GM23338 (cell line): ENCODE data around the gene ADAMTS17. TPM values are rescaled to one million over a fixed set of nuclear protein-coding genes. Genes with fewer than 3 reads are reported as not detected.

Experiments used
- ATAC-seq: fragments of 200-7000 bp; cut with Tn5 transposase; 3 replicates; pipeline ENCODE4 v1.9.1; 2020
- DNase-seq: peaks from one replicate; pipeline ENCODE4 v3.0.0-alpha.2; 2015; ENCODE audit warnings: low spot score
- H2AFZ ChIP-seq: fragments of 200-600 bp; sonication (generic); 2 replicates; pipeline ENCODE4 v1.8.0; 2016; ENCODE audit warnings: antibody characterized with exemption, mild to moderate bottlenecking, moderate library complexity
- H3F3A ChIP-seq: fragments of 200-600 bp; sonication (generic); replicated peaks from 2 replicates; pipeline ENCODE4 v1.8.0; 2017; ENCODE audit warnings: antibody characterized with exemption, mixed run types, low read depth
- H3K27ac ChIP-seq: fragments of 200-600 bp; sonication (generic); 2 replicates; pipeline ENCODE4 v1.6.1; 2016; ENCODE audit warnings: low read depth
- H3K27me3 ChIP-seq: fragments of 200-600 bp; sonication (generic); 2 replicates; pipeline ENCODE4 v1.8.0; 2016; ENCODE audit warnings: mild to moderate bottlenecking, mixed run types, moderate library complexity; ENCODE audit not compliant: insufficient read depth
- H3K36me3 ChIP-seq: fragments of 200-600 bp; sonication (generic); 2 replicates; pipeline ENCODE4 v1.8.0; 2016; ENCODE audit warnings: mild to moderate bottlenecking; ENCODE audit not compliant: insufficient read depth
- H3K4me1 ChIP-seq: fragments of 200-600 bp; sonication (generic); 2 replicates; pipeline ENCODE4 v1.8.0; 2016; ENCODE audit warnings: mild to moderate bottlenecking, moderate library complexity; ENCODE audit not compliant: insufficient read depth
- H3K4me2 ChIP-seq: fragments of 200-600 bp; sonication (generic); 2 replicates; pipeline ENCODE4 v1.7.1; 2017; ENCODE audit warnings: mixed run types
- H3K4me3 ChIP-seq: fragments of 200-600 bp; sonication (generic); 2 replicates; pipeline ENCODE4 v1.6.1; 2016; ENCODE audit warnings: mixed run types
- H3K79me2 ChIP-seq: fragments of 200-600 bp; sonication (generic); replicated peaks from 2 replicates; pipeline ENCODE4 v1.8.0; 2017; ENCODE audit warnings: mild to moderate bottlenecking; ENCODE audit not compliant: insufficient read depth
- H3K9me2 ChIP-seq: fragments of 200-600 bp; sonication (generic); 2 replicates; pipeline ENCODE4 v1.8.0; 2017; ENCODE audit not compliant: insufficient read depth
- H4K20me1 ChIP-seq: fragments of 200-600 bp; sonication (generic); replicated peaks from 2 replicates; pipeline ENCODE4 v1.8.0; 2017; ENCODE audit warnings: mild to moderate bottlenecking; ENCODE audit not compliant: insufficient read depth
- H3K27ac Mint-ChIP-seq: 2 replicates; pipeline ENCODE4 v1.8.0; 2020; ENCODE audit warnings: inconsistent platforms, mild to moderate bottlenecking, moderate library complexity, mixed read lengths
- H3K27me3 Mint-ChIP-seq: 3 replicates; pipeline ENCODE4 v1.8.0; 2022; ENCODE audit warnings: low read depth, mild to moderate bottlenecking, moderate library complexity, mixed read lengths, inconsistent platforms; ENCODE audit not compliant: insufficient read depth, poor library complexity
- H3K36me3 Mint-ChIP-seq: 3 replicates; pipeline ENCODE4 v1.8.0; 2021; ENCODE audit warnings: low read depth, mild to moderate bottlenecking, inconsistent platforms, moderate library complexity, mixed read lengths
- H3K4me1 Mint-ChIP-seq: 3 replicates; pipeline ENCODE4 v1.8.0; 2020; ENCODE audit warnings: mild to moderate bottlenecking, inconsistent platforms, mixed read lengths
- H3K4me3 Mint-ChIP-seq: 3 replicates; pipeline ENCODE4 v1.8.0; 2021; ENCODE audit warnings: moderate library complexity, mild to moderate bottlenecking, inconsistent platforms, mixed read lengths
- H3K9me3 Mint-ChIP-seq: 3 replicates; pipeline ENCODE4 v1.8.0; 2020; ENCODE audit warnings: moderate library complexity, mild to moderate bottlenecking, inconsistent platforms, mixed read lengths
- CREB1 ChIP-seq: fragments of 250-450 bp; sonication (Bioruptor Pico); IDR thresholded peaks from 2 replicates; pipeline ENCODE4 v1.5.0; 2020; ENCODE audit warnings: low read depth, mild to moderate bottlenecking, moderate library complexity
- CTCF ChIP-seq, 2 experiments: fragments of 200-600 bp in 1 of 2; sonication (generic) in 1 of 2; conservative IDR thresholded peaks; 2 replicates each; pipeline versions ENCODE4 v1.5.1 to v1.6.1; 2016 to 2017; ENCODE audit warnings: antibody characterized with exemption in 2 of 2, low read depth in 2 of 2, mild to moderate bottlenecking in 2 of 2, moderate library complexity in 1 of 2
- ETS1 ChIP-seq: IDR thresholded peaks from 2 replicates; pipeline ENCODE4 v1.6.1; 2016; ENCODE audit warnings: antibody characterized with exemption
- EZH2 ChIP-seq: fragments of 200-600 bp; sonication (generic); IDR thresholded peaks from one replicate; pipeline ENCODE4 v1.8.0; 2017; ENCODE audit warnings: antibody characterized with exemption, mild to moderate bottlenecking, low read depth; ENCODE audit not compliant: unreplicated experiment
- EZH2phosphoT487 ChIP-seq: fragments of 200-600 bp; sonication (generic); IDR thresholded peaks from one replicate; pipeline ENCODE4 v1.8.1; 2018; ENCODE audit warnings: antibody characterized with exemption; ENCODE audit not compliant: unreplicated experiment
- JUNB ChIP-seq: IDR thresholded peaks from one replicate; pipeline ENCODE4 v1.6.1; 2016; ENCODE audit warnings: antibody characterized with exemption; ENCODE audit not compliant: unreplicated experiment
- NANOG ChIP-seq: IDR thresholded peaks from 2 replicates; pipeline ENCODE4 v1.6.1; 2016; ENCODE audit warnings: antibody characterized with exemption, borderline replicate concordance
- POLR2AphosphoS5 ChIP-seq: IDR thresholded peaks from 2 replicates; pipeline ENCODE4 v1.6.1; 2016; ENCODE audit warnings: antibody characterized with exemption, low read depth
- REST ChIP-seq: IDR thresholded peaks from one replicate; pipeline ENCODE4 v1.6.1; 2018; ENCODE audit warnings: antibody characterized with exemption; ENCODE audit not compliant: unreplicated experiment
- STAT1 ChIP-seq: IDR thresholded peaks from one replicate; pipeline ENCODE4 v1.6.1; 2016; ENCODE audit warnings: antibody characterized with exemption; ENCODE audit not compliant: unreplicated experiment
- ZNF114 ChIP-seq: fragments of 250-450 bp; sonication (Bioruptor Pico); IDR thresholded peaks from 2 replicates; pipeline ENCODE4 v1.5.0; 2020; ENCODE audit warnings: mild to moderate bottlenecking, moderate library complexity
- ZNF331 ChIP-seq: fragments of 250-450 bp; sonication (Bioruptor Pico); IDR thresholded peaks from 2 replicates; pipeline ENCODE4 v1.5.0; 2020; ENCODE audit warnings: low read depth, mild to moderate bottlenecking, moderate library complexity
- ZNF462 ChIP-seq: fragments of 250-450 bp; sonication (Bioruptor Pico); IDR thresholded peaks from 2 replicates; pipeline ENCODE4 v1.5.0; 2020; ENCODE audit warnings: mild to moderate bottlenecking, moderate library complexity
- polyA plus RNA-seq: library from polyadenylated mRNA; unstranded; fragments of >200 nt; fragmentation: Nextera tagmentation; extraction: Ambion mirVana; gene quantifications from 2 replicates; pipeline ENCODE4 v1.2.1, GENCODE V29; 2016
- total RNA-seq: library from RNA; depleted of rRNA; stranded (reverse); fragments of >200 nt; shearing (Covaris generic); gene quantifications from 2 replicates; pipeline ENCODE4 v1.2.3, GENCODE V29; 2014

The ADAMTS17 gene
- total and polyA plus RNA-seq, 2 experiments from 2014 or later, result 0.60 to 3.8 TPM

GRCh38 chr15:100277087-100277855, 64.5 kb downstream of the ADAMTS17 start:
- H3K9me3 Mint-ChIP-seq, result peaks cover 13% of the 10 kb centered on the region
- H3K36me3 Mint-ChIP-seq, result no peaks in the 10 kb centered on the region; the same call in 2 of the 3 replicates
- TF ChIP-seq POLR2AphosphoS5, result no peak
- TF ChIP-seq ETS1, result no peak
- TF ChIP-seq REST, result no peak
- TF ChIP-seq NANOG, result no peak
- TF ChIP-seq STAT1, result no peak
- no peak for TF ChIP-seq ZNF331 (CRISPR knock-in tag)
- no peak for TF ChIP-seq CTCF (conservative IDR thresholded peaks at IDR 0.05; ENCODE audit: low read depth in 2 of 2)
- TF ChIP-seq CREB1 (CRISPR knock-in tag), result no peak
- no peak for TF ChIP-seq EZH2
- TF ChIP-seq ZNF462 (CRISPR knock-in tag), result no peak
- no peak for TF ChIP-seq EZH2phosphoT487
- no peak for TF ChIP-seq ZNF114 (CRISPR knock-in tag)
- no peak for TF ChIP-seq JUNB
- Histone ChIP-seq H3K36me3 (no peaks in the 10 kb centered on the region), H3K9me2 (0 out of 2 replicates have a peak, but pooled peaks cover 5% of the 10 kb centered on the region), H3F3A (no peaks in the 10 kb centered on the region), H3K27me3 (no peaks in the 10 kb centered on the region), H3K27ac (no peak overlapping the region), H4K20me1 (no peaks in the 10 kb centered on the region), H3K4me3 (no peak overlapping the region), H3K79me2 (no peaks in the 10 kb centered on the region), H3K4me2 (no peak overlapping the region), H3K4me1 (no peaks in the 10 kb centered on the region), H2AFZ (no peak overlapping the region)
- no peak overlapping the region for H3K4me3 Mint-ChIP-seq
- H3K27me3 Mint-ChIP-seq, result peaks cover 4% of the 10 kb centered on the region
- ATAC-seq (no peak), DNase-seq (no peak)
- no peaks in the 10 kb centered on the region; the same call in 2 of the 3 replicates for H3K4me1 Mint-ChIP-seq
- no peak overlapping the region for H3K27ac Mint-ChIP-seq
